ENCODE results near the gene ABLIM2.

Gene ABLIM2

GRCh38 chr4:7968262-7968896 lies 190.2 kb downstream of the ABLIM2 start:
- DNase-seq: no peak

- DNase-seq: no peak
Observed at GRCh38 chr4:7967501-7968261, 190.9 kb downstream of the ABLIM2 start.

GRCh38 chr4:7967063-7967440 lies 191.6 kb downstream of the ABLIM2 start:
- no peak for DNase-seq

GRCh38 chr4:7966281-7967062 lies 192.1 kb downstream of the ABLIM2 start:
- DNase-seq: no peak

- DNase-seq: no peak
Observed at GRCh38 chr4:7964890-7965662, 193.5 kb downstream of the ABLIM2 start.

GRCh38 chr4:7964459-7964858 lies 194.2 kb downstream of the ABLIM2 start:
- no peak for DNase-seq

- no peak for DNase-seq
Observed at GRCh38 chr4:7963691-7964090, 194.9 kb downstream of the ABLIM2 start.

- DNase-seq: no peak
Observed at GRCh38 chr4:7962609-7963508, 195.8 kb downstream of the ABLIM2 start.

- DNase-seq: no peak
Observed at GRCh38 chr4:7960790-7961655, 197.6 kb downstream of the ABLIM2 start.

- DNase-seq: no peak
Observed at GRCh38 chr4:7960017-7960789, 198.4 kb downstream of the ABLIM2 start.

GRCh38 chr4:7959078-7959477 lies 199.5 kb downstream of the ABLIM2 start:
- no peak for DNase-seq

- DNase-seq: no peak
Observed at GRCh38 chr4:7956934-7957656, 201.5 kb downstream of the ABLIM2 start.

- no peak for DNase-seq
Observed at GRCh38 chr4:7956270-7956808, 202.3 kb downstream of the ABLIM2 start.

GRCh38 chr4:7955393-7955792 lies 203.2 kb downstream of the ABLIM2 start:
- no peak for DNase-seq

- DNase-seq: no peak
Observed at GRCh38 chr4:7952615-7953014, 206.0 kb downstream of the ABLIM2 start.

- no peak for DNase-seq
Observed at GRCh38 chr4:7950301-7951092, 208.1 kb downstream of the ABLIM2 start.

GRCh38 chr4:7949759-7950158 lies 208.9 kb downstream of the ABLIM2 start:
- no peak for DNase-seq

- no peak for DNase-seq
Observed at GRCh38 chr4:7947927-7948326, 210.7 kb downstream of the ABLIM2 start.

Data from SHP77 treated with DMSO at 0.1 percent for 48 hours (cell line).